HG03571 (cell line): ENCODE measurements around the gene BPHL.
"Not testable (repeated sequence)": the region's sequence is repeated elsewhere in the genome, so short reads cannot be mapped to it uniquely, and the experiment has no call there.

Experiments
- ATAC-seq: cut with Tn5 transposase; IDR thresholded peaks from one replicate; pipeline ENCODE4 v1.9.1; 2021; ENCODE audit not compliant: unreplicated experiment

The BPHL gene

DNA sequence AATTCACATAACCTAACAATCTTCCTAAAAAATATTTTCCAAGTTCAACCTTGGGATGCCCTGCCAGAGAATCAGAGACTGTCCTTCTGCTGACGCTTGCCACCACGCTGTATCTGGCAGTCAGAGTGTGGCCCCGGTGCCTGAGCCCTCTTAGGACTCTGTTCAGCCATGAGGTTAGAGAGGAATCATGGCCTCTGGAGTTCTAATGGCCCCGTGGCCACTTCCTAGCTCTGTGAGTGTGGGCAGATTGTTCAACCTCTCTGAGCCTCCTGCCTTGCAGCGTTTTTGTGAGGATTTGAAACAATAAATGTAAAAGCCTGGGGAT, 2.2 kb downstream of the BPHL start:
- ATAC-seq, result no peak

GRCh38 chr6:3122823-3123182, 4.3 kb downstream of the BPHL start:
- ATAC-seq, result no peak

DNA sequence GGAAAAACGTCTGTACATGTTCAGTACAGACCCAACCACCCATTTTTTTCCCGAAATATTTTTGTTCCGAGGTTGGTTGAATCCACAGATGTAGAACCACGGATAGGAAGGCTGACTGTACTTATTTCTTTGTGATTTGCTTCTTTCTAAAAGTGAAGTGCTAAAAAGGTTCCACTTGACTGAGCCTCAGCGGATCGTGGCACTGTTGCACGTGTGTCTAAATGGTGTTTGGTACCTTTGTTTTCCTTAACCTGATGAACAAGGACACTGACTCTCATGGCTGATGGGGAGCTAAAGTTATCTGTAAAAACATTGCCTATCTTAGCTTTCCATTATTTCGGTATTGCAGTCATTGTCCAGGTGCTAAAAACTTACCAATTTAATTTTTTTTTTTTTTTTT, 6.2 kb downstream of the BPHL start:
- no peak for ATAC-seq

DNA sequence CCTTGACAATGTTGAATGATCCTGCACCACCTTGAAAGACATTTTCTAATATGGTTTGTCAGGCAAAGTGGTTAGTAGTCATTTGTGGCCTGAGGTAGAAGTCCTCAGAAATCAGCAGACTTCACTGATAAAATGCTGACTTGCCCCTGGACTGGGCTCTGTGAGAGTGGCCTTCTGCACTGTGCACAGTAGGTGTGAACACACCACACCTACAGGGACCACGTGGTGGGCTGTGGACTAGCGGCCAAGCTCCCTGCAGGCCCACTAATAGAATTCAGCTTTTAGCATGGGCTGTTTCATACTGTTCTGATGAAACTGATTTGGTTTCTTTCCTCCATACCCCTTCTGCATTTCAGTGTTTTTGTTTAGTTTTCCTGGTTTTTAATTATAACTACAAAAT, 7.3 kb downstream of the BPHL start:
- ATAC-seq, result no peak

- ATAC-seq, result no peak
These were observed 10.0 kb downstream of the BPHL start for GRCh38 chr6:3128356-3129108.

DNA sequence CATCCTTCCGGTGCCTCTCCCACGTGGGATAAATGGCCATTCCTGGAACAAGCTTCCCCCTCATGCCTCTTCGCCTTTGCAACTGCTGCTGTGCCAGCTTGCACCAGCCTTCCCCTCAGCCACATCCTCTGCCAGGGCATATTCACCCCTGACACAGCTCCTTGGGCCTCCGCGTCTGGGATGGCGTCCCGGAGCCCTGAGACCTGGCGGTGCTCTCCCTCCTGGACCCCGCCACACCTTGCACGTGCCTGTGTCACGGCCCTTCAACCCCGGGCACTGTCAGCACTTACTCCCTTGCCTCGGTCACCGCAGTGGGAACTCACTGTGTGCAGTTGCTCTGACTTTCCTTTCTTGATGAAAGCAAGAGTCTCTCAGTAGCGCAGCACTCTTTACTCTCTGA, 13.2 kb downstream of the BPHL start:
- ATAC-seq, result no peak

- no peak for ATAC-seq
These were observed 15.0 kb downstream of the BPHL start for GRCh38 chr6:3133515-3133914.

DNA sequence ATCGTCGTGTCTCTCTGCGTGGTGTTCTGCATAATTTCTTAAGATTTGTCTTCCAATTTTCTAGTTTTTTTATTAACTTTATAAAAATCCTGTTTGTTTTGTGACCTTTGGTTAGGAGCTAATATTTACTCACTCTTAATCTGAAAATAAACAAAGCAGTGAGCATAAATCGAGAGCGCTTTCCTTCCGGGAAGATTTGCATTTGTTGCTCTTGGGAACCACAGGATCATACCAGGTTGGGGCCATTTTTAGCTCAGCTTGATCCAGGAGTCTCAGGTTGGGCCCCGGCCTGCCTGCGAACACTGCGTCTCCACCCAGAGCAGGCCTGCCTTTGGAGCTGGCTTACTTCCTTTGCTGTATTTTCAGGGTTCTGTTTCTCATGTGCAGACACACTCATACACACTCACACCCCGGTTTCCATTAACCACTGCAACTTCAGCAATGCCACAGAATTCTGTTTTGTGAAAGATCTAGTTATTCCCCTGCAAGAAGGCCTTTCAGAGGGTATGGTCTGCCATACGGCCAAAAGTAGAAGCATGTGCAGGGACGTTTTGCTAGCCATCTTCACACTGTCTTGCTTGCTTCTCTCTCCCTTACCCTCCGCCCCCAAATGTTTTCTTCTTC, 17.3 kb downstream of the BPHL start:
- no peak for ATAC-seq

DNA sequence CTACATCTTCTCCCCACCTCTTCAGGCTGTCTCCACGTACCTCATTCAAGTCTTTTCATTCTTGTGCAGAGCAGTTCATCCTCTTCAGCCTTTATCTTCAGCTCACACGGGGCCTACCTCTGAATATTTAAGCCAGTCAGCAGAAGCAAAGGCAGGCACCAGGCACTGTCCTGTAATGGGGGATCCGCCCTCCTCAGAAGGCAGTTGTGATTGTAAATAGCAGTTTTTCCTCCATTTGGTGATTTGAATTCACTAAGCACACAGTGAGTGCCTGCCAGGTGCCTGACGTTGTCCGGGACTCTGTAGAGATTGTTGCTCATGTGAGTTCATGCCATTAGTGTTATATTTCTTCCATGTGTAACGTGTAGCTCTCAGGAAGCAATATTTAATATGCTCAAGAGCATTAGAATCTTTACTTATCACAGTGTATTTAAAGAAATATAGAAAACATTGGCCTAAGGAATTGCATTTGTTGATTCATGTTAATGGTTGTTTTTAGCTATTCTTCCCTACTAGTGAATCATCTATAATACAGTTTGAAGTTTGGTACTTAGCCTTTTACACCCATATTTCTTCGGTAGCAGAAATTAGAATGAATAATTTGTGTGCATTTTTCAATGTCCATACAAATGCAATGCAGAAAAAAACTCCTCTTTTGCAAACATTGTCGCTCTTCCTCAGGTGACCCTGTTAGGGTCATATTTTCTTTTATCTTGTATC, 17.9 kb downstream of the BPHL start:
- no peak for ATAC-seq

- no peak for ATAC-seq
These were observed 18.7 kb downstream of the BPHL start for GRCh38 chr6:3137057-3137777.

- not testable (repeated sequence) for ATAC-seq
These were observed 19.4 kb downstream of the BPHL start for GRCh38 chr6:3137873-3138272.

DNA sequence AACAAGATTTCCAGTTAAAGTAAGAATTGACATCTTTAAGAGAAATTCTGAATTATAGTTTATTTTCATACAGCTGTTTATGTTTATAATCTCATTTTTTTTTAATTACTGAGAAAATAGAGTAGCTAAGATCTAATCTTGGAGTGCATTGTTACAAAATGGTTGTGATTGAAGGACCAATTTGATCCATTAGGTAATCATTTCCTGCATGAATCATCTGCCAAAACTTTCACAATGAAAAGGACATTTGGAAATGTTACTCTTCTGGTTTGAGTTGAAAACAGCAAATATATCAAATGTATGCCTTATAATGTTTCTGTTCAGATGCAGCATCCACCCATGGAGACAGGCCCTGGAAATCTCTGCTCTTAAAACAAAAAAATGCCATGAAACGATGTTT, 19.8 kb downstream of the BPHL start:
- ATAC-seq, result no peak

DNA sequence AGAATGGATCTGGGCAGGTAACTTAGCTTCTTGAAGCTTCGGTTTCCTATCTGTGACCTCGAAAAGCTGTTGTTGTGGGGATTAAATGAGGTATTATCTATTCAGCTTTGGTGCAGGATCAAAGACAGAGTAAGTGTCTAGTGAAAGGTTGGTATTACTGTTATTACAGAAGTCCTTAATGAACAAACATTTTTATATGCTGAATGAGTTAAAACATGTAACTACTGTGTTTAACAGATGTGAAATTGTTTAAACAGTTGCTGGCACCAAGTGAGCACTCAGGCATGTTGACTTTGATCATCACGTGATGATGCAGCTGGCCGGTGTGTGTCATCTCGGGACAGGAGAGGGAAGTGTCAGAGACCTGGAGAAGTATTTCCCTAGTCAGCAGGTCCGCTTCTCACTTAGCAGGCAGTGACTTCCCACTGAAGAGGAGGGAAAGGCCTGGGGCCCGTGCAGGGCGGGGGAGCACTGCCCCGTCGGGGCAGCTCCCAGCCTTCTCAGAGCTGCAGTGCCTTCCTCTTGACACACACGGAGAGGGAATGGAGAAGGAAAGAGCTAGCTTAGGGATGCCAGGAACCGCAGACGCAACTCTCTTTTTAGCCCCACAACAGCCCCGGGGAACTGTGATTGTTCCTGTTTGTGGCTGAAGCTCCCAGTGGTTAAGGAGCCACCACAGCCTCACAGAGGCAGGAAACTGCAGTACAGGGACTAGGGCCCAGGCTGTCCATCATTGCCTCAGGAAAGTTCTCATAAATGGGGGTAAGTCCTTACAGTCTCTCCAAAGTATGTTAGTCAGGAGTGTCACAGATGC, 20.8 kb downstream of the BPHL start:
- ATAC-seq, result no peak

- ATAC-seq, result no peak
These were observed 21.7 kb downstream of the BPHL start for GRCh38 chr6:3140201-3140600.

DNA sequence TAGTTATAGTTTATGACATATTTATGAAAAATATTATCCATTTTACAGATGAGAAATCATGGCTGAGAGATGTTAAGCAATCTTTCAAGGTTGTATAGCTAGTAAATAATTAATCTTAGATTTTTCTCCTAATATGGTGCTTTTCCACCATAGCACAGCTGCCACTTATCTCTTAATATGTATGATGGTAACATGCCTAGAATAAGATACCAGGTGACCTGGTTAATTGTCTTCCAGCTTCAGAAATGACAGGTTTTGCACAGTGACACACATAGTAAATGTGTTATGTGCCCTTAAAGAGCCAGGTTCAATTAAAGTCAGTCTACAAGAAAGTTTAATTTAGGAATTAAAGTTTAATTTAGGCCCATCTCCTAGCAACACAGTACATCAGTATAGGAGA, 24.0 kb downstream of the BPHL start:
- no peak for ATAC-seq

DNA sequence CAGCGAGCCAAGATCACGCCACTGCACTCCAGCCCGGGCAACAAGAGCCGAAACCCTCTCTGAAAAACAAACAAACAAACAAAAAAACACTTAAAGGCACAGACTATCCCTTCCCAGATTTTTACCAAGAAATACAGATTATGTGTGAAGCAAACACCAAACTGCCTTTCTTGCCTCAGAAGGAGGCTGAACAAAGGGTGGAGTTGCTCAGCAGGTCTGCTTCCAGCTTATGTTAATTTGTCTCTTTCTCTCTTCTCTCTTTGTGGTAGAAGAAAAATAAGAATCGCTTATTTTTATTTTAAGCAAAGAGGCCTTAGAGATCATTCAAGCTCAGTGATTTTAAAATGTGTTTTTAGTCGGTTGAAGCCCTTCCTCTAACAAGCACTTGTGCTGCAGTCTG, 24.6 kb downstream of the BPHL start:
- ATAC-seq, result no peak

DNA sequence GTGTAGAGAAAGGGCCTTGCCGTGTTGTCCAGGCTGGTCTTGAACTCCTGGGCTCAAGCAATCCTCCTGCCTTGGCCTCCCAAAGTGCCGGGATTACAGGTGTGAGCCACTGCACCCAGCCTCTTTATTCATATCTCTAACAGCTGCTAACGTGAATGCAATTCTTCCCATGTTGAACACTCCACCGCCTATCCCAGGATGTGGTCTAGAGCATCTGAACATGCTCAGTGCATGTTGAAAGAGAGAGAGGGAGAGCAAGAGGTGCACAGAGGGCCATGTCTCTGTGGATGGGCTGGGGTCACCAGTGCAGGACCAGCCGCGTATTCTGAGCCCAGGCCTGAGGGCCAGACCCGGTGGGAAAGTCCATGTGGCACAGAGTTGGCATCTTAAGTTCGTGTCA, 26.1 kb downstream of the BPHL start:
- ATAC-seq, result no peak

GRCh38 chr6:3147914-3148757, 29.6 kb downstream of the BPHL start:
- no peak for ATAC-seq

GRCh38 chr6:3151691-3152090, 33.2 kb downstream of the BPHL start:
- ATAC-seq, result no peak

- ATAC-seq, result no peak
These were observed 34.2 kb downstream of the BPHL start for GRCh38 chr6:3152689-3153088.
